ENCODE measurements around the gene ZEB2.

Gene ZEB2

DNA sequence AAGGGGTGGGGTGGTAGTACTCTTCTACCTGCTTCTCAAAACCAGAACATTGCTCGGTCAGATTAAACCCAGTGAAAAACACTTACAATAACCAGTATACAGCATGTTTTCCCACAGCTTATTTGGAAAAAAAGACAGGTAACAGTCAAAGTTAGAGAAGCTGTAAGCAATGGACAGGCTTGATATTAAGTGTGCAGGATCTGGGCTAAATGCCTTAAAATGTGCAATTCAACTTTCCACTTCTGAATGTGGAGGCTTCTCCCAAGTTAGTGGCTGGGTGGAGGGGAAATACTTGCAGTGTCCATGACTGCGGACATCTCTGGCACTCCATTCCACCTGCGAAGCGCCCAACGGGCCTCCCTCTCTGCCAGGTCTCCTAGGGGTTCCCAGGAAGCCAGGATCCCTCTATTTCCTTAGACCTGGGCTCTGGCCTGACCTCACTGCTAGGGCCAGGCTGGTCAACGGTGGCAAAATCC lies 5.3 kb downstream of the ZEB2 start:
- DNase-seq (ENCODE audit: low read depth in 1 of 2, low spot score in 1 of 2): no peak

DNA sequence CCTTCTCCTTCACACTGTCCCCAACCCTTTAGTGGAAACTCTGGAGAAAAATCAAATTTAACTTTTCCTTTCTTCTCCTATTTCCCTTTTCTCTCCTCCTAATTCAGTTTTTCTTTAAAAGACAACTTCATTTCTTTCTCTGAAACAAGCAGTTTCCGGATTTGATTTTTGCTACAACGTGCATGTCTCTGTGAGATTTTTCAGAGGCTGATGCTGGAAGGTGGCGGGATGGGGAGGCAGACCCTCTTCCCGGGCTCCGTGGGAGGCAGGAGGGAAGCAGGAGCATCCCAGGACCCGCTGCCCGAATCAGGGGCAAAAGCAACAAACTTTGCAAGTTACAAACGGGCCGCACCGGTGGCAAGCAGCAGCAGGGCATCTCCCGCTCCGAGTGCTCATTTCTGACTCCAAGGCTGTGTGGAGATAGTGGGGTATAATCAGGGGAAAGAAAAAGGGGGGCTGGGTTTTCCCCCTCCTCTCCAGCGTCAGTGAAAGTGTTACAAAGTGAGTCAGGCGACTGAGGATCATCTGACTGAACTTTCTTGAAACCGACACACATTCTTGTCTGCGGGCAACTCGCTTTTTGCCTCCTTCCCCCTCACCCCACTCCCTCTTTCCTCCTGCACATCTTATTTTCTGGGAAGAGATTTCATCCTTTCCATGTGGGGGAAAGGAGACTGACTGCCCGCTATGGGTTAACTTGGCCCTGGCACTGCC lies 6.4 kb downstream of the ZEB2 start:
- no peak for DNase-seq (ENCODE audit: low read depth in 1 of 2, low spot score in 1 of 2)

DNA sequence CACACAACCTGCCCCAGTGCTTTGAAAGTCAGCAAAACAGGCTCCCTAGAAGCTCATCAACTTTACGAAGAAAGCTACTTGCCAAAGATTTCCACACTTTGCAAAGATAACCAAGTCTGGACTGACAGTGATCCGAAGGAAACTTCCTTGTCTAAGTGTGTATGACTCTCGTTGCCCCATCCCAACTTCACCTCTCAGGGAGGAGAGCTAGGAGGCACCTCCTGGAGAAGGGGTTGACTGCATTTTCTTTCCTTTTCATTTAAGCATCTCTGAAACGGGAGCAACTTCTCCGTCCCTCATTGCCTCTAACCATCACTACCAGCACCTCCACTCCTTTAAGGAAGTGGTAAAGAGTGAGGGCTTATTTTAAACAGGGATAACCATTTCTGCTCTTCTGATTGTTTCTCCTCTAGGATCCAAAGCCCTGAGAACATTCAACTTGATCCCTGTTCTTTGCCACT lies 7.0 kb downstream of the ZEB2 start:
- DNase-seq (ENCODE audit: low read depth in 1 of 2, low spot score in 1 of 2): no peak

DNA sequence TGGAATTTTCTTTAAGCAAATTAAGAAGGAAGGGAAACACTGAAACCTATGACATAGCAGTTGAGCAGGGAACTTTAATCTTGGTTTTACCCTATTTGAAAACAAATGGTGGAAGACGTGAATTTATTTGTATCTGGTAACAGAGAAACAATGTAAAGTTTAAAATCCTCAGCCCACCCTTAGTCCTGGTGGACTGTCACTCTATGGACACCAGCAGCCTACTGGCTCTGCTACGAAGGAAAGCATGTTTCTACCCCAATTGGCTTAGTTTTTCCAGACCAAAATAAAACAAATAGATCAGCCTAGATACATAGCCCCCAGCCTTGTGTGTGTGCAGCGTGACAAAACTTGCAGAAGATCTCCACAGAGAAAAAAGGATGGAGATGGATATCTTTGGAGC lies 7.4 kb downstream of the ZEB2 start:
- DNase-seq (ENCODE audit: low read depth in 1 of 2, low spot score in 1 of 2): no peak

DNA sequence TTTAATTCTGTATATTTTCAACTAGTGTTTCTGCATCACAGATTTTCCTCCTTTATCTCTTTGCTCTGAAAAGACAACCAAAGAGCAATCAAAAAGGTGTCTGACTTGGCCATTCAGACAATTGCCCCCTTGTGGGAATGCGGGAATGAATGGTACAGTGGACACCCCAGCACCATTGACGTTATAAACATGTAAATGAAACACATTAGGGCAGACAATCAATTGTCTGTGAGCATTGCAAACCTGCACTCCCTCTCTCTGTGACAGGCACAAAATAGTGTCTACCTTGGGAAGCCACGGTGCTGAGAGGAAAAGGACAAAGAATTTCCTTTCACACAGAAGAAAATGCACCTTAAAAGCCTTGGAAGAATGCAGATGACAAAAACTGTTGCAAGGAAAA lies 8.0 kb downstream of the ZEB2 start:
- no peak for DNase-seq (ENCODE audit: low read depth in 1 of 2, low spot score in 1 of 2)

DNA sequence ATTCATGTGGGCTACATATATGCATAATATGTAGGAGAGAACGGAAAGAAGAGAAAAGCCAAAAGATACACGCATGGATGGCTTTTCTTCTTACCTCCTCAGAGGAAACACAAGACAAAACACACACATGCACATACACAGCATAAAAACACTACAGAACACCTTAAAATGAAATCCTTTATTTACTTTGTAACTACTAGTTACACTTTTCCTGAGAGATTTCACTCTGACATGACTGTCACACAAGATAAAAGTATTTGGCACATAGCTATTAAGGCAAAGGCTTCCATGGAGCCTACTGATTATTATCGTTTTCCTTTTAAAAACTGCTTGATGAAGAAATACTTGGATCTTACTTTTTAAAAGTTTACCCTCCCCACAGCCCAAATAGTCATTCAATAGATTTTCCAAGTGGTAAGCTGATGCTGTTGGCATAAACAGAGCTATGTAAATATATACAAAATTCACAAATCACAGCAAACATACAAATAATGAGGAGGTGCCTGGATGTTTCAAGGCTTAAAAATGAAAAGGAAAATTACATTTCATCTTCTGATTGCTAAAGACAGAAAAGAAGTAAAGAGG lies 8.6 kb downstream of the ZEB2 start:
- DNase-seq (ENCODE audit: low read depth in 1 of 2, low spot score in 1 of 2): no peak

DNA sequence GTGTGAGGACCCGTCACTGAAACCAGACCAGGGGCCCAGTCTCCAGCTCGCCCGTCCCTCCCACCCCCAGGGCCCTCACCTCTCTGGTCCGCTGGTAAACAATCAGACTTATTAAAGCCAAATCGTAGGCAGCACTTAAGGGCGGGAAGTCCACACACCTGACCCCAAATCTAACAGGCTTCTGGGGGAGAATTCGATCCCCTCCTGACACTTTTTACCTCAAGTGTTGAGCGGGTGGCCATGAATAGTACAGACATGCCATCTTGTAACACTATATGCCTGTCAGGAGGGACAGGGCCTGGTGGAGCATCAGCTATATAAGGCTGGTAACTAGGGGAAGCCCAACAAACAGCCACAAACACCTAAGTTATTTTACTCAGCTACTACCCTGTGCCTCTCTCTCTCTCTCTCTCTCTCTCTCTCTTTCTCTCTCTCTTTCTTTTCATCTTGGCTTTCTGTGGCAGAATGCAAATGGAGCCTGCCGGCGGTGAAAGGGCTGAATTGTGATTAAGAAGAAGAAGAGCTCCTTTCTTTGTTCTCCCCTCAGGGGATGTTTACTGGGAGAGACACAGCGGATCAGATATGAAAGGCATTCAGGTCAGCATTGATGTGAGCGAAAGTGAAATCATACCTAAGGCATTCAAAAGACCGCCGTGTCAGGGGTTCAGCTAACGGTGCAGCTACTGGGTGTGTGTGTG lies 9.5 kb downstream of the ZEB2 start:
- no peak for DNase-seq (ENCODE audit: low read depth in 1 of 2, low spot score in 1 of 2)

DNA sequence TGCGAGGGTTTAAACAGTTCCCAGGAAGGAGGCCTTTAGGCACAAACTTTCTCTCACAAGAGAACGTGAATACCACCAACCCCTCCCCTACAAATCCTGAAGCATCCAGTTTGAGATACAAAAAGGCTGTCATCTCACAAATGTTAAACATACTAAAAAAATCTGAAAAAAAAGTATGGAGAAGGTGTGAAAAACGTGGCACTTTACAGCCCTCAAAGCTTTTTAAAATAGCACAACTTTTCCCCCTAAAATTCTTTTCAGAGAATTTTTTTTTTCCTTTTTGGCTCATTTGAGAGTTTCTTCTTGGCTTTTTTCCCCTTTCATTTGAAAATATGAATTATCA lies 10.1 kb downstream of the ZEB2 start:
- DNase-seq (ENCODE audit: low read depth in 1 of 2, low spot score in 1 of 2): no peak

DNA sequence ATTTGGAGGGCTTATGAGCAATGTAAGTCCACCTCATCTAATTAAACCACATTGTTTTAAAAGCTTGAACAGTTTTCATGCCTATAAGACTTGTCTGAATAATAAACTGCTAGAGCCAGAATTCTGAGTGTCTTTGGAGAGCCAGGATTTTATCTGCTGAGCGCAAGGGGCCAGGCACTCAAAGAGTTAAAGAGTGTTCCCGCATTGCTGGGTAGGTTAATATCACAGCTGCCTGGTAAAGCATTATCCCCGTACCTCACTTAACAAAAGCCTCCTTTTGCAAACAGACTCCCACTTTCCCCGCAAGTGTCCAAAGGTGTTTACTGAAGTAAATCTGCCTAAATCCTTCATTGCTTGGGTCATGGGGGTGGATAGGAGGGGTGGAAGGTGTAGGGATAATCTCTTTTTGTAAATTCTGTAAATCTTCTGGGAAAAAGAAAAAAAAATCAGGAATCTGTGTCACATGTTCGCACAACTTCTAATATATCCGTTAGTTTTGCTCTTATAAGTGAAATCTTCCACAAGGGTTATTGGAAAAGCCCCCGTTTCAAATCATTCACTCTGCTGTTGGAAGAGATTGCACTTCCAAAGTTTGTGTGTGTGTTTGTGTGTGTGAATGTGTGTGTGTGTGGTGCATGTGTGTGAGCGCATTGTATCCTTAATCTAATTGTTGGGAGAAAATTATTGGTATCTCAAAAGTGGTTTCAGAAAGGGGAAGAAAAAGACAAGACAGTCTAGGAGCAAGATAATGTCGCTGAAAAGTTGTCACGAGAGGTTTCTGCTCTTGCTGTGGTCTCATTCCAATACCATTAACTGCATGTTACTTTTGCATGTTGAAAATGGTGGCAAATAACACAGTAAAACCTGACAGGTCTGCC lies 10.7 kb downstream of the ZEB2 start:
- no peak for DNase-seq (ENCODE audit: low read depth in 1 of 2, low spot score in 1 of 2)

DNA sequence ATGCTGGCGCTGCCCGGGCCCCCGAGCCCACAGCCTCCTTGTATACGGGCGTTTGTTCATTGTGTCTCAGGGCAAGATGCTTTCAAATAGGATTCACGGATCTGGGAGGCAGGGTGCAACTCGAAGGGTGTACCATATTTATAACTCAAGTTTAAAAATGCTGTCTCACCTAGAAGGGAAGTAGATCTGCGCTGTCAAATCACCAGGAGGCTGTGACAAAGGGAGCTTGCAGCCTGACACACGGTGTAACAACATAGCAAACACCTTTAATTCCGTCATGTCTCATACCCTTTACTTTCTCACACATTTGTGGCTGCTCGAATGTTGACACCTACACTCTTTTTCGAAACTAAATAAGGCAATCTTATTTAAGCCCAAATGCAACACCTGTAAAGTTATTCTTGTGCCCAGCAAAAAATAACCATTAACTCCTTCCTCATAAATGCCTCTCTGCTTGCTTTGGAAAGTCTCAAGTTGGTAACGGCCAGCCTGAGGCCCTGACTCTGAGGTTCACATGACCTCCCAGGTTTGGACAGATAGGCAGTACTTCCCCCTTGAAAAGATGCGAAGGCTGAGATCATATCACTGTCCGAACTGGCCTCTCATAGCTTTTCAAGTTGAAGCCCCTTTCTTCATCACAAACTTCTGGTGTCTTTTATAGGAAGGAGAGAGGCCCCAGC lies 11.6 kb downstream of the ZEB2 start:
- no peak for DNase-seq (ENCODE audit: low read depth in 1 of 2, low spot score in 1 of 2)

DNA sequence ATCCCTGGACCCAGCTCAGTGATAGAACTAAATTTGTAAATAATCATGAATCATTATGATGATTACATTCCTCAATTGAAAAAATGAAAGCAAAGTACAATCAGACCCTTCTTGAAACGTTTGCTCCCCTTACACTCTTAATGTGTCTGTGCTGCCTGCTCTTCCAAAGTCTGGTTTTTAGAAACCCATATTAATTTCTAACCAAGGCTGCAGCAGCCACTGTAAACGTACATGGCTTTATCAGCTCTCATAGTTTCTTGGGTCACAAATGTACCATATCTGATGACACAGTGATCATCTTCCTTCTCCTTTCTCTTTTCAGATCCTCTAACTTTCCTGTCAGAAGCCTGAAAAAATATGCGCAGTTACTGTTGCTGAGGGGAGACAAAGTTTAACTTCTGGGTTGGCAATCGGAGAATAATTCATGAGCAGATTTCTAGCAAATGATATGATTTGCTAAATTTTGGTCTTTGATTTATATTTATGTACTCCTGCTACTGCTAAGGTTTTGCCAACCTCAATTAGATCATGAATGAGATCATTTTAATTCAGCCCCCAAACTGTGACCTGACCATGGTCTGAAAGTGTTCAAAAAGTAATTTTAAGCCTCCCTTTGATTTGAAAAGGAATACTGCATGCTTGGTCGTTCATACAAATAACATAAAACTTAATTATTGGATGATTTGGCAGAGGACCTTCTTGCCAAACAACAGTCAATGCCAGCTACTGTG lies 12.3 kb downstream of the ZEB2 start:
- DNase-seq (ENCODE audit: low read depth in 1 of 2, low spot score in 1 of 2): no peak

DNA sequence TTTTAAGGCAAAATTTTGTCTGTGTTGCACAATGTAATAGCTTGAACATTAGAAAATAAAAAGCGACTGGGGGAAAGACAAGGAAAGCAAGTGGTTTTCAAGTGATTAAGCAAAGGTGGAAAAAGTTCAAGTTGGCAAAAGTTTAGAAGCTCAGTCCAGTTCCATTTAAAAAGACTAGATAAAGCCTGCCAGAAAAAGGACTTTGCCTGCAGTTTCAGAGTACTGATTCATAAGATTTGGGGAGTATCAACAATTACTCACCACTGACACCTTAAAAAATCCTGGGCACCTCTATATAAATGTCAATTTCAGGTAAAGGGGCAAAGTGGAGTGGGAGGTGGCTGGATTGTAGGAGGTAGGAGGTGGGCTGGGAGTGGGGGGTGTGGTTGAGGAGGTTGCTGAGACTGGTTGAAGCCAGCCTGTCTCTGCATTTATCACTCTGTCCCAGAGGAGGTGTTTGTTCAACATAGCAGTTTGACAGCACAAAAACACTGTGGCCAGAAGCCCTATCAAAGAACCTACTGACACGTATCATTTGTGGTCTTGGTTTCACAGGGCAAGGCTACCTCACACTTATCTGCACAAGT lies 14.6 kb downstream of the ZEB2 start:
- no peak for DNase-seq (ENCODE audit: low read depth in 1 of 2, low spot score in 1 of 2)

DNA sequence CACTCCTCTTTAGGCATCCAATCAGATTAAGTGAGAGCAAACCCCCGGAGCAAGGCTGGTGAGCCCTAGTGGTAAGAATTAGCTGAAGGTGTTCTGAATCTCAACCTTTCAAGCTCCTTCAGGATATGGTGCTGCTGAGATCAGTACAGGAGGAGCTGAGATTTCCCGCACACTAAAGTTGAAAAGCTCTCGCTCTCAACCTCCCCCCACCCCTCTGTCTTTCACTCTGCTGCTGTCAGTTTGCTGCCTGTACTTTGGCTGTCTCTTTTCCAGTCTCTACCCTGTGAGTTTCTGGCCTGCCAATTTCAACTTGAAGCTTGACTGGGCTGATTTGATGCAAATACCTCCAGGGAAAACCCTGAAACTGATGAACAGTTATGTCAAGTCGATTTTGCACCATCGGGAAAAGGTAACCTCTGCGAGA lies 15.7 kb downstream of the ZEB2 start:
- no peak for DNase-seq (ENCODE audit: low read depth in 1 of 2, low spot score in 1 of 2)

DNA sequence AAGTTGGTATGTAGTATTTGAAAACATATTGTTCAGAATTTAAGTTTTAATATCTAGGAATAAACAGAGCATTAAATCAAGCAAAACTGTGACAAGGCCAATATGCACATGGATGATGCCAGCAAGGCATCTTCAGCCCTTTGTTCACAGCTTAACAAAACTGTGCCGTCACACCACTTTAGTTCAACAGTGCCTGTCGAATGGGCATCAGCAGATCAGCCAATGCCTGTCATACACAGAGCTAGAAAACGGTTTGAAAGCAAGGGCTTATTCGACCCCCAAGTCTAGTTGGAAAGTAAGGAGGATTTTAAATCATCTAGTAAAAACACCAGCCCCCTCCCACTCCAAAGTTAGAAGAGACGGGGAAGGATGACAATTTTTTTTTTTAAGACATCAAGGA lies 16.7 kb downstream of the ZEB2 start:
- DNase-seq (ENCODE audit: low read depth in 1 of 2, low spot score in 1 of 2): no peak

DNA sequence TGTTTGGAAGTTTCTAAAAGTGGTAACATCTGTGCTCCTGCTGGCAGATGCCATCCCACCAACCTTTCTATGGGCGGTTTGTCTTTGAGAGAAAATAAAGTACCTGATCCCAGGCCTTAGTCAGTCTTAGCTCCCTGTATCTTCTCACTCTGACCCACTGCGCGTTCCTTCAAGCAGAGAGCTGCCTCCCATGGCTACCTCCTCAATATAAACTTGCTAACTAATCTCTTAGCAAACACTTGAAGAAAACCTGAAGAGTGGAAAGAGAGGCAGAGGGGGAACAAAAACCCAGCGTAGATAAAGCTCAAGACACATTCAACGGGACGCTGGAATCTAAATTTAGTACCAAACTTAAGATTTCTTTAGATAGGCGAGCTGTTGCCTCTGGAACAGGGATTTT lies 17.6 kb downstream of the ZEB2 start:
- no peak for DNase-seq (ENCODE audit: low read depth in 1 of 2, low spot score in 1 of 2)

DNA sequence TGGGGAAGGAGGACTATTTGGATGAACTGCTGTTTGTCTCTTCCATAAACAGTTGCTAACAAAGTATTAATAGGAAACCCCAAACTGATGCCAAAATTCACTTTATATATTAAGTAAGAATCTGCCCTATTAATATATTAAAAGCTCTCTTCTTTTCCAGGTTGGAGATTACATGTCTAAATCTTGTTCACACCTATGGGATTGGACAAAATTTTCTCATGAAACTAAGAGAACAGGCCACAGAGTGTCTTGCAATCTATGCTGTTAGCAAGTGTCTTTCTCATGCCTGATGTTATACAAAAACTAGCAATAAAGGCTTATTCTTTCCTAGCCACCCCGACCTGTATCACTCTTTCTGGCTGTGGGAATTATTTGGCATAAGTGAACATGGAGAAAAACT lies 18.3 kb downstream of the ZEB2 start:
- no peak for DNase-seq (ENCODE audit: low read depth in 1 of 2, low spot score in 1 of 2)

DNA sequence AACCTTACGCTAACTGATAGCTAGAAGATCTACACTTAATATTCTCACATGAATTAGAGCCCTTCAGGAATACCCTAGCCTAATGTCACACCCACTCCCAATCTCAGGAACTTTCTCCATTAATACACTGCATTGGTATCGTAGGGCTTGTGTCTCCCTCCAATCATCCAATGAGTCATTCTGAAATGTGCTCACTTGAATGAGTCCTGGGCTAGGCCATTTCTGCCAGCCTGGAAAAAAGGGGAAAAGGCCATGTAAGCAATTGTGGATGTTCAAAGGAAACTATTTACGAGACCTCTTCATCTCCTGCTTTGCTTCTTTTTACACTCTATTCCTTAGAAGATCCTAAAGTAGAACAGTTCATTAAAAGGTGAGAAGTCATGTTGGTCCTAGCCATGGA lies 18.8 kb downstream of the ZEB2 start:
- no peak for DNase-seq (ENCODE audit: low read depth in 1 of 2, low spot score in 1 of 2)

DNA sequence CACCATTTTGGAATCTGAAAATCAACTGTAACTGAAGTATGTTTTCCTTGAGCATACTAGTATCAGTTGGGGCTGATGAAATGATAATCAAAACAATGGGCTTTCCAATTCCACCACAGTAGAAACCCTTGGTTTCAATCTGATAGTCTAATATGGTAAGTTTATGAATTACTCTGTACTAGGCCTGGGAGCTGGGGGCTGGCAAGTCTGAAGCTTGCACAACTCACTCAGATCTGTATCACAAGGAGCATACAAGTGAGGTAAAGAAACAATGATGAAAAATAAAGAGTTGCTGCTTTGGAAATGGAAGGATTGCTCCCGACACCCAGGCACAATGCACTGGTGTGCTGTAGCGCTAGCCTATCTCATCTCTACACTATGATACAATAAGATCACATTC lies 19.4 kb downstream of the ZEB2 start:
- DNase-seq (ENCODE audit: low read depth in 1 of 2, low spot score in 1 of 2): no peak

DNA sequence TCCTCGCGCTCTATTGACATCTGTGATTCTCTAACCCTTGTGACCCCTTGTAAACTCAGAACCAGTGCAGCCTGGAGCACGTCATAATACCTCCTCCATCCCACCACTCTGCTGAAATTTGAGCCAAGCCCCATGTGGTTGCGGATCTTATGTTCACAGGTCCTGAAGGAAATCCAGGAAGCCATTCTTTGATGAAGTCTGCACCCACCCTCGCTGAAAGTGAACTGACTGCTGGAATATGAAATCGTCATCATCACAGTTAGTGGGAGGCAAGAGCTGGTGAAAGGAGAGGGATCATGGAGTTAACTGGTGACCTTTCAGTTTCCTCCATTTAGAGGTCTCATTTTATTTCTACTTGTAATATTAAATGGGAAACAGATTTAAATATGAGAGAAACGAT lies 21.6 kb downstream of the ZEB2 start:
- DNase-seq (ENCODE audit: low read depth in 1 of 2, low spot score in 1 of 2): no peak

All from stimulated activated CD4-positive, alpha-beta T cell treated with anti-CD3 and anti-CD28 coated beads, Interleukin-15, amount 100 ng/mL, for 1 hour (primary cell).